ENCODE measurements around the gene PHKB. TPM values are rescaled to one million over a fixed set of nuclear protein-coding genes. Genes with fewer than 3 reads are reported as not detected.

Gene PHKB
- polyA plus RNA-seq, 1 donor (not counting 4 experiments of a cell fraction or from before 2014, with no cell fraction given), result 71.7 TPM

DNA sequence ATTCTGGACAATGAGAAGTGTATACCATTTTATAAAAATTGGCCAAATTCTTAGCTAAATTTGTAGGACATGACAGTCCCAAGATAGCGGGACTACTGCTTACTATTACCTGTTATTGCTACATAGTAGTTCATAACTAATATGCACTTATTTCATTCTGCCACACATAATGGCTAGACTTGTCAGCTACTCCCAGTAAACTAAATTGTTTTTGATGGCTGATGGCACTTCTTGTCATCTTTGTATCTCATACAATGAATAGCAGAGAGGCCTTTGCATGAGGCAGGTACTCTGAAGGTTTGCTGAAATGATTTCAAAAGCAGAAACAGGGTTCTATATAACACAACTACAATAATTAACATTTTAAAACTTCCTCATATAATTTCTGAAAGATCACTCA is 44.3 kb upstream of the PHKB start:
- no peaks in the 10 kb centered on the region for H3K4me1 ChIP-seq (ENCODE audit: control insufficient read depth, extremely low read depth, insufficient read depth, low read length)
- H3K9ac ChIP-seq (ENCODE audit: control insufficient read depth, extremely low read depth, insufficient read depth, low read length), result no peak overlapping the region
- H3K9me3 ChIP-seq (ENCODE audit: control insufficient read depth, low read depth, low read length), result no peaks in the 10 kb centered on the region
- H2AFZ ChIP-seq (ENCODE audit: control insufficient read depth, low read length), result no peak overlapping the region
- H3K27ac ChIP-seq (ENCODE audit: control insufficient read depth, insufficient read depth, low read length), result no peak overlapping the region
- no peak overlapping the region for H3K4me3 ChIP-seq (ENCODE audit: control insufficient read depth in 2 of 3, extremely low read depth in 1 of 3, insufficient read depth in 2 of 3, low read depth in 1 of 3, low read length in 3 of 3)
- DNase-seq (ENCODE audit: low read depth, low spot score), result no peak
- H3K79me2 ChIP-seq (ENCODE audit: control insufficient read depth, insufficient read depth, low read length), result no peaks in the 10 kb centered on the region
- H3K36me3 ChIP-seq (ENCODE audit: control insufficient read depth in 2 of 2, extremely low read depth in 1 of 2, insufficient read depth in 2 of 2, low read length in 2 of 2), result no peaks in the 10 kb centered on the region
- TF ChIP-seq, protein P1, sequence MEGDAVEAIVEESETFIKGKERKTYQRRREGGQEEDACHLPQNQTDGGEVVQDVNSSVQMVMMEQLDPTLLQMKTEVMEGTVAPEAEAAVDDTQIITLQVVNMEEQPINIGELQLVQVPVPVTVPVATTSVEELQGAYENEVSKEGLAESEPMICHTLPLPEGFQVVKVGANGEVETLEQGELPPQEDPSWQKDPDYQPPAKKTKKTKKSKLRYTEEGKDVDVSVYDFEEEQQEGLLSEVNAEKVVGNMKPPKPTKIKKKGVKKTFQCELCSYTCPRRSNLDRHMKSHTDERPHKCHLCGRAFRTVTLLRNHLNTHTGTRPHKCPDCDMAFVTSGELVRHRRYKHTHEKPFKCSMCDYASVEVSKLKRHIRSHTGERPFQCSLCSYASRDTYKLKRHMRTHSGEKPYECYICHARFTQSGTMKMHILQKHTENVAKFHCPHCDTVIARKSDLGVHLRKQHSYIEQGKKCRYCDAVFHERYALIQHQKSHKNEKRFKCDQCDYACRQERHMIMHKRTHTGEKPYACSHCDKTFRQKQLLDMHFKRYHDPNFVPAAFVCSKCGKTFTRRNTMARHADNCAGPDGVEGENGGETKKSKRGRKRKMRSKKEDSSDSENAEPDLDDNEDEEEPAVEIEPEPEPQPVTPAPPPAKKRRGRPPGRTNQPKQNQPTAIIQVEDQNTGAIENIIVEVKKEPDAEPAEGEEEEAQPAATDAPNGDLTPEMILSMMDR (optimal IDR thresholded peaks at IDR 0.05 in 1 of 3, IDR thresholded peaks at IDR 0.05 in 1 of 3, conservative IDR thresholded peaks at IDR 0.05 in 1 of 3; ENCODE audit: extremely low read depth in 1 of 3, insufficient read depth in 2 of 3, low read length in 3 of 3), result no peak
- TF ChIP-seq EZH2 (IDR thresholded peaks at IDR 0.05; ENCODE audit: low read length), result no peak
- no peaks in the 10 kb centered on the region for H3K27me3 ChIP-seq (ENCODE audit: control insufficient read depth, extremely low read depth, insufficient read depth, low read length)
- dilution Hi-C loops (cut with MboI; ENCODE audit: extremely low pct_ligation_motif_present, low sequenced_read_pairs), result no loop called here
- no peaks in the 10 kb centered on the region for H4K20me1 ChIP-seq (ENCODE audit: control insufficient read depth, extremely low read depth, insufficient read depth, low read length)
- no peaks in the 10 kb centered on the region for H3K9me1 ChIP-seq (ENCODE audit: control insufficient read depth, extremely low read depth, insufficient read depth, low read length)
- H3K4me2 ChIP-seq (ENCODE audit: control insufficient read depth, extremely low read depth, insufficient read depth, low read depth, low read length), result no peak overlapping the region
- FAIRE-seq, result no peak

DNA sequence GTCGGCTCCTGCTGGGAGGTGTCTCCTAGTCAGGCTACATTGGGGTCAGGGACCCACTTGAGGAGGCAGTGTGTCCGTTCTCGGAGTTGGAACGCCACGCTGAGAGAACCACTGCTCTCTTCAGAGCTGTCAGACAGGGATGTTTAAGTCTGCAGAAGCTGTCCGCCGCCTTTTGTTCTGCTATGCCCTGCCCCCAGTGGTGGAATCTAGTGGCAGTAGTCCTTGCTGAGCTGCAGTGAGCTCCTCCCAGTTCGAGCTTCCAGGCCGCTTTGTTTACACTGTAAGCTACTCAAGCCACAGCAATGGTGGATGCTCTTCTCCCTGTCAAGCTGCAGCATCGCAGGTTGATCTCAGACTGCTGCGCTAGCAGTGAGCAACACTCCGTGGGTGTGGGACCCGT is 36.3 kb upstream of the PHKB start:
- H3K36me3 ChIP-seq (ENCODE audit: control insufficient read depth in 2 of 2, extremely low read depth in 1 of 2, insufficient read depth in 2 of 2, low read length in 2 of 2), result peaks cover 3 to 10% of the 10 kb centered on the region in 2 experiments
- TF ChIP-seq, protein P1 (optimal IDR thresholded peaks at IDR 0.05 in 1 of 3, IDR thresholded peaks at IDR 0.05 in 1 of 3, conservative IDR thresholded peaks at IDR 0.05 in 1 of 3; ENCODE audit: extremely low read depth in 1 of 3, insufficient read depth in 2 of 3, low read length in 3 of 3), result no peak
- no peak for TF ChIP-seq EZH2 (IDR thresholded peaks at IDR 0.05; ENCODE audit: low read length)
- H2AFZ ChIP-seq (ENCODE audit: control insufficient read depth, low read length), result no peak overlapping the region
- no peaks in the 10 kb centered on the region for H3K4me1 ChIP-seq (ENCODE audit: control insufficient read depth, extremely low read depth, insufficient read depth, low read length)
- no peaks in the 10 kb centered on the region for H3K27me3 ChIP-seq (ENCODE audit: control insufficient read depth, extremely low read depth, insufficient read depth, low read length)
- FAIRE-seq, result no peak
- no peaks in the 10 kb centered on the region for H3K9me3 ChIP-seq (ENCODE audit: control insufficient read depth, low read depth, low read length)
- H3K79me2 ChIP-seq (ENCODE audit: control insufficient read depth, insufficient read depth, low read length), result no peaks in the 10 kb centered on the region
- no peaks in the 10 kb centered on the region for H4K20me1 ChIP-seq (ENCODE audit: control insufficient read depth, extremely low read depth, insufficient read depth, low read length)
- no peak overlapping the region for H3K4me3 ChIP-seq (ENCODE audit: control insufficient read depth in 2 of 3, extremely low read depth in 1 of 3, insufficient read depth in 2 of 3, low read depth in 1 of 3, low read length in 3 of 3)
- dilution Hi-C loops (cut with MboI; ENCODE audit: extremely low pct_ligation_motif_present, low sequenced_read_pairs), result no loop called here
- no peak overlapping the region for H3K9ac ChIP-seq (ENCODE audit: control insufficient read depth, extremely low read depth, insufficient read depth, low read length)
- H3K4me2 ChIP-seq (ENCODE audit: control insufficient read depth, extremely low read depth, insufficient read depth, low read depth, low read length), result no peak overlapping the region
- no peak overlapping the region for H3K27ac ChIP-seq (ENCODE audit: control insufficient read depth, insufficient read depth, low read length)
- H3K9me1 ChIP-seq (ENCODE audit: control insufficient read depth, extremely low read depth, insufficient read depth, low read length), result no peaks in the 10 kb centered on the region
- no peak for DNase-seq (ENCODE audit: low read depth, low spot score)
